H9 (cell line): Measurements from ENCODE around the gene OAF. TPM values are rescaled to one million over a fixed set of nuclear protein-coding genes. Genes with fewer than 3 reads are reported as not detected.

Experiments
- DNase-seq: peaks from one replicate; pipeline ENCODE4 v3.0.0-alpha.2; 2017
- H2AFZ ChIP-seq: one replicate; pipeline ENCODE4 v1.6.1; 2013; ENCODE audit warnings: mild to moderate bottlenecking, low read length, control low read depth, moderate library complexity
- H2AK5ac ChIP-seq: 2 replicates; pipeline ENCODE4 v1.6.1; 2013; ENCODE audit warnings: low read length, control low read depth, mixed read lengths; ENCODE audit not compliant: insufficient read length
- H2BK120ac ChIP-seq: one replicate; pipeline ENCODE4 v1.6.1; 2013; ENCODE audit warnings: low read depth, mild to moderate bottlenecking, low read length, control low read depth, inconsistent platforms; ENCODE audit not compliant: poor library complexity, severe bottlenecking
- H2BK12ac ChIP-seq: 2 replicates; pipeline ENCODE4 v1.6.1; 2013; ENCODE audit warnings: low read length, control low read depth, mixed read lengths, low read depth; ENCODE audit not compliant: insufficient read length
- H2BK15ac ChIP-seq: 2 replicates; pipeline ENCODE4 v1.6.1; 2013; ENCODE audit warnings: low read depth, low read length, control low read depth
- H2BK20ac ChIP-seq: one replicate; pipeline ENCODE4 v1.6.1; 2013; ENCODE audit warnings: low read depth, mild to moderate bottlenecking, low read length, control low read depth, inconsistent platforms; ENCODE audit not compliant: poor library complexity, severe bottlenecking
- H2BK5ac ChIP-seq: 2 replicates; pipeline ENCODE4 v1.6.1; 2013; ENCODE audit warnings: low read length, control low read depth, mixed read lengths; ENCODE audit not compliant: insufficient read length
- H3K14ac ChIP-seq: 2 replicates; pipeline ENCODE4 v1.6.1; 2013; ENCODE audit warnings: low read length, control low read depth; ENCODE audit not compliant: insufficient read depth
- H3K18ac ChIP-seq: 2 replicates; pipeline ENCODE4 v1.6.1; 2013; ENCODE audit warnings: low read depth, mild to moderate bottlenecking, mixed read lengths, low read length, control low read depth; ENCODE audit not compliant: insufficient read length
- H3K23ac ChIP-seq: 2 replicates; pipeline ENCODE4 v1.6.1; 2013; ENCODE audit warnings: low read length, control low read depth, mixed read lengths, low read depth; ENCODE audit not compliant: insufficient read length
- H3K23me2 ChIP-seq: 2 replicates; pipeline ENCODE4 v1.6.1; 2013; ENCODE audit warnings: low read depth, mild to moderate bottlenecking, mixed read lengths, low read length, control low read depth; ENCODE audit not compliant: insufficient read length, poor library complexity, severe bottlenecking
- H3K27ac ChIP-seq: 2 replicates; pipeline ENCODE4 v1.5.1; 2013; ENCODE audit warnings: low read length, control low read depth, mixed read lengths, low read depth; ENCODE audit not compliant: insufficient read length
- H3K27me3 ChIP-seq: 2 replicates; pipeline ENCODE4 v1.6.1; 2013; ENCODE audit warnings: low read length, control low read depth, inconsistent platforms; ENCODE audit not compliant: insufficient read depth
- H3K4ac ChIP-seq: 2 replicates; pipeline ENCODE4 v1.6.1; 2013; ENCODE audit warnings: low read depth, mild to moderate bottlenecking, control low read depth, inconsistent platforms, low read length, moderate library complexity
- H3K4me1 ChIP-seq: 2 replicates; pipeline ENCODE4 v1.6.1; 2013; ENCODE audit warnings: low read length, control low read depth, inconsistent platforms; ENCODE audit not compliant: insufficient read depth
- H3K4me2 ChIP-seq: 2 replicates; pipeline ENCODE4 v1.6.1; 2013; ENCODE audit warnings: low read length, control low read depth, mixed read lengths; ENCODE audit not compliant: insufficient read length, insufficient read depth
- H3K56ac ChIP-seq: 2 replicates; pipeline ENCODE4 v1.6.1; 2013; ENCODE audit warnings: low read depth, mild to moderate bottlenecking, mixed read lengths, low read length, control low read depth; ENCODE audit not compliant: insufficient read length
- H3K79me1 ChIP-seq: 2 replicates; pipeline ENCODE4 v1.6.1; 2013; ENCODE audit warnings: low read depth, mild to moderate bottlenecking, moderate library complexity, low read length, control low read depth, inconsistent platforms; ENCODE audit not compliant: insufficient read depth, poor library complexity, severe bottlenecking
- H3K79me2 ChIP-seq: 2 replicates; pipeline ENCODE4 v1.6.1; 2013; ENCODE audit warnings: low read length, control low read depth, inconsistent platforms; ENCODE audit not compliant: insufficient read depth
- H3K9ac ChIP-seq: 2 replicates; pipeline ENCODE4 v1.6.1; 2013; ENCODE audit warnings: low read length, control low read depth, mixed read lengths; ENCODE audit not compliant: insufficient read length; ENCODE audit errors: extremely low read depth
- H3K9me3 ChIP-seq: one replicate; pipeline ENCODE4 v1.6.1; 2013; ENCODE audit warnings: low read depth, low read length, inconsistent platforms; ENCODE audit not compliant: control insufficient read depth
- H3T11ph ChIP-seq: one replicate; pipeline ENCODE4 v1.6.1; 2013; ENCODE audit warnings: mild to moderate bottlenecking, low read length, control low read depth, inconsistent platforms
- H4K20me1 ChIP-seq: one replicate; pipeline ENCODE4 v1.6.1; 2013; ENCODE audit not compliant: control insufficient read depth, insufficient read length, insufficient read depth
- H4K5ac ChIP-seq: 2 replicates; pipeline ENCODE4 v1.6.1; 2013; ENCODE audit warnings: low read depth, mild to moderate bottlenecking, mixed read lengths, low read length, control low read depth; ENCODE audit not compliant: insufficient read length
- H4K8ac ChIP-seq: replicated peaks from 2 replicates; pipeline ENCODE4 v1.6.1; 2013; ENCODE audit warnings: low read length, control low read depth, mixed read lengths, low read depth; ENCODE audit not compliant: insufficient read length
- H4K91ac ChIP-seq: 2 replicates; pipeline ENCODE4 v1.6.1; 2013; ENCODE audit warnings: low read depth, mild to moderate bottlenecking, moderate library complexity, mixed read lengths, low read length, control low read depth; ENCODE audit not compliant: insufficient read length
- H3K27ac Mint-ChIP-seq, 3 experiments: 2 replicates in 2 of 3; 3 replicates in 1 of 3; pipeline ENCODE4 v1.8.0; 2020 to 2021; ENCODE audit warnings: mixed read lengths in 3 of 3, mild to moderate bottlenecking in 1 of 3, moderate library complexity in 1 of 3
- H3K27me3 Mint-ChIP-seq: 2 replicates; pipeline ENCODE4 v1.8.0; 2021; ENCODE audit warnings: low read depth, mild to moderate bottlenecking, moderate library complexity, mixed read lengths
- H3K36me3 Mint-ChIP-seq, 3 experiments: 2 replicates in 2 of 3; 3 replicates in 1 of 3; pipeline ENCODE4 v1.8.0; 2020 to 2021; ENCODE audit warnings: low read depth in 3 of 3, mixed read lengths in 3 of 3; ENCODE audit not compliant: insufficient read depth in 1 of 3
- H3K4me1 Mint-ChIP-seq, 2 experiments: 2 replicates each; pipeline ENCODE4 v1.8.0; 2020; ENCODE audit warnings: mixed read lengths in 2 of 2
- H3K4me3 Mint-ChIP-seq, 2 experiments: 2 replicates in 1 of 2; 3 replicates in 1 of 2; pipeline ENCODE4 v1.8.0; 2020 to 2021; ENCODE audit warnings: mild to moderate bottlenecking in 2 of 2, mixed read lengths in 2 of 2, moderate library complexity in 1 of 2
- H3K9me3 Mint-ChIP-seq, 2 experiments: 2 replicates in 1 of 2; 3 replicates in 1 of 2; pipeline ENCODE4 v1.8.0; 2020; ENCODE audit warnings: mild to moderate bottlenecking in 2 of 2, mixed read lengths in 2 of 2, moderate library complexity in 1 of 2
- CTCF ChIP-seq: fragments of 200-600 bp; sonication (generic); conservative IDR thresholded peaks from 3 replicates; pipeline ENCODE4 v1.8.0; 2021; ENCODE audit warnings: antibody characterized with exemption, mild to moderate bottlenecking
- WGBS: extraction: QIAGEN DNeasy Blood & Tissue Kit; methylation state at CpG from one replicate; pipeline ENCODE4 v1.1.7; 2013; ENCODE audit warnings: missing lambda C conversion rate, low lambda C conversion rate, mixed read lengths; ENCODE audit not compliant: insufficient read length; ENCODE audit errors: extremely low coverage; 5-methylcytosine and 5-hydroxymethylcytosine counted together
- total RNA-seq: library from RNA; stranded (reverse); gene quantifications from 2 replicates; pipeline ENCODE4 v1.2.1, GENCODE V29; 2021

The OAF gene
- total RNA-seq, 1 experiment from 2014 or later, result 1.1 TPM

GRCh38 chr11:120203626-120204025 lies 7.2 kb upstream of the OAF start:
- no peak overlapping the region for H2BK15ac ChIP-seq
- H3K27me3 ChIP-seq, result peaks cover 49% of the 10 kb centered on the region; the same call in 1 of the 2 replicates
- no peak overlapping the region for H4K8ac ChIP-seq
- no peak overlapping the region for H2AK5ac ChIP-seq
- no peaks in the 10 kb centered on the region for H3K4me1 ChIP-seq
- no peak overlapping the region for H2BK20ac ChIP-seq
- WGBS, result no CpG with 5 or more reads among the region's 4 CpGs
- H2BK120ac ChIP-seq, result no peak overlapping the region
- H3K23me2 ChIP-seq, result no peaks in the 10 kb centered on the region
- H4K5ac ChIP-seq, result no peak overlapping the region
- no peak overlapping the region for H3K14ac ChIP-seq
- TF ChIP-seq CTCF, result no peak
- Mint-ChIP-seq H3K4me3 (no peak overlapping the region), H3K9me3 (peaks cover 0 to 3% of the 10 kb centered on the region in 2 experiments; a peak in 1 of 5 replicates), H3K36me3 (no peaks in the 10 kb centered on the region), H3K27ac (no peak overlapping the region), H3K4me1 (peaks cover 21 to 29% of the 10 kb centered on the region in 2 experiments), H3K27me3 (peaks cover 100% of the 10 kb centered on the region)
- no peak overlapping the region for H2AFZ ChIP-seq
- no peaks in the 10 kb centered on the region for H3K9me3 ChIP-seq
- no peak overlapping the region for H3T11ph ChIP-seq
- no peaks in the 10 kb centered on the region for H4K20me1 ChIP-seq
- no peak overlapping the region for H3K18ac ChIP-seq
- no peak overlapping the region for H4K91ac ChIP-seq
- H2BK5ac ChIP-seq, result no peak overlapping the region
- H3K79me1 ChIP-seq, result no peaks in the 10 kb centered on the region
- no peak overlapping the region for H3K4me2 ChIP-seq
- H3K23ac ChIP-seq, result no peak overlapping the region
- H3K56ac ChIP-seq, result no peak overlapping the region
- H3K79me2 ChIP-seq, result no peaks in the 10 kb centered on the region
- no peak overlapping the region for H3K4ac ChIP-seq
- no peak overlapping the region for H3K27ac ChIP-seq
- H2BK12ac ChIP-seq, result no peak overlapping the region
- no peak for DNase-seq
- H3K9ac ChIP-seq, result no peak overlapping the region
